DMS53 treated with DMSO at 0.1 percent for 48 hours (cell line): ENCODE data around the gene FOXG1.
A peak's percentile ranks its signal among the peaks of the same experiment; 100 is the strongest.

ENCODE experiments used
- DNase-seq: peaks from one replicate; lab custom pipeline; 2025; ENCODE audit not compliant: unreplicated experiment; lab: John Stamatoyannopoulos, UW

FOXG1 gene

DNA sequence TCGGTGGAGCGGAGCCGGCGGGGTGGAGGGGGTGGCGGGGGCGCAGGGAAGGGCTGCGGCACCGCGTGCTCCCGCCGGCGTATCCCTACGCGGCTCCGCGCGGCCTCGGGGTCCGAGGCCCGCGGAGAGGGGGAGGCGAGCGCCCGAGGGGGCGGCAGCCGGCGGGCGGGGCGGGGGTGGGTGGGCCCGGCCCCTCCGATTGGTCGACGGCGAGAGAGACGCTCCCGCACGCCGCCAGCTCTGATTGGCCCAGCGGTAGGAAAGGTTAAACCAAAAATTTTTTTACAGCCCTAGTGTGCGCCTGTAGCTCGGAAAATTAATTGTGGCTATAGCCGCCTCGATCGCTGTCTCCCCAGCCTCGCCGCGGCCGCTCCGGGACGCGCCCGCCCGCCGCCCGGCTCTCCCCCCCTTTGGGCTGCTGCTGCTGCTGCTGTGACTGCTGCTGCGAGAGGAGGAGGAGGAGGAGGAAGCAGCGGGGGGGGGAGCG, at the start of gene FOXG1:
TSS of gene FOXG1 (plus strand) at position 319 of the 487 bp plus-strand sequence. CDS start 493 bp downstream, outside the sequence.
- DNase-seq = peak; percentile 79

DNA sequence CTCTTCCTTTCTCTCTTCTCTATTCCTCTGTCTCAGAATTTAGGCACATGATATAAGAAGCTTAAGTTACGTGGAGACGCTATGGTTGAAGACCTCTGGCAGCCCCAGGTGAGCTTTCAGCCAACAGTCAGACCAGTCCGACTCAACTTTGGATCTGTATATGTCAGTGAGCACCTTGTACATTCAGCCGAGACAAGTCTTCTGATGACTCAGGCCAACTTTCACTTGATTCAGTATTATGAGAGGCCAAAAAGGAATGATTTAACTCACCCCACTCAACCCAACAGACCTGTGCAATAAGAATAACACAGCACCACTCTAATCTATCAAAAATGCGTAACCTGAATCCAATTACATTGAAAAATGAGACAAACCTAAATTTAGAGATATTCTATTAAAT, 47.5 kb upstream of the FOXG1 start:
- no peak for DNase-seq

DNA sequence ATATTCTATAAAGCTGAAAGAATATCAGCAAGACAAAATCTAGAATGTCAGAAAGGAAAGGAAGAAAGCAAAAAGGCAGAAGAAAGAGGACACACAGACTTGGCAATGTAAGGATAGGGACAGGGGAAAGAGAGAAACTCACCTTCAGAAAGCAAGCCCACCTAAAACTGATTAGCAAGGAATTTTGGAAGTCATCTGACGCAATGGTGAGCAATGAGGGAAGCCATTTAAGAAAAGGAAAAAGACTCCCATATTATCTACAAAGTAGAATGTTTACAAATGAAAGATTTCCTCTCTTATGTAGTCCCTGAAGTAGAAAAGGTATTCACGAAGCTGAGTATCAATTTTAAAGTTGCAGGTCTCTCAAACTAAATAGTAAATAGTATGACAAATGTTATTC, 35.2 kb upstream of the FOXG1 start:
- DNase-seq = no peak

DNA sequence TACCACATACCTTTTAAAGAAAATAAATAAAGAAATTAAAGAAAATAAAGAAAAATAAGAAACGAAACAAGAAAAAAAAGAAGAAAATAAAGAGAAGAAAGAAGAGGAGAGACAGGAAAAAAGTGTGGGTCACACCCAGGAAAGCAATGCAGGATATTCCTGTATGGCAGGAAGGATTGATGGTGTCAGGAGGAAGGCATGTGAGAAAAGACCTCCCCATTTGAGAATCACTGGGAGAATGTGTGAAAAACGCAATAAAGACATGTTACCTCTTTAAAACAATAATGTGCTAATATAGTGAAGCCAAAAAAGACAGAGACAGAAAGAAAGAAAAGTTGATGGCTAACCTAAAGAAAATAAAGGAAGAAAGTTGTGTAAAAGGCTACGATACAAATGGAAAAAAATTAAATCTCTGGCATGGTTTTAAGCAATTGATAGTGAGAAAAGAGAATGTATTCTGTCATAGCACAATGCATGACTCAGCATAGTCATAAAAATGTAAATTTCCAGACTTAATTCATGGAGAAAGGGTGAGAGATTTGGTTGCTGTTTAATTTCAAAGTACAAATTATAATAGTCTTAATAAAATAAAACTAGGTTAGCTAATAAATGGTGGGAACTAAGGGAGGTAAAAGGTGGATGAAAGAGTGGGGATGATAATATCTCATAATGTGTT, 24.3 kb upstream of the FOXG1 start:
- DNase-seq = no peak

DNA sequence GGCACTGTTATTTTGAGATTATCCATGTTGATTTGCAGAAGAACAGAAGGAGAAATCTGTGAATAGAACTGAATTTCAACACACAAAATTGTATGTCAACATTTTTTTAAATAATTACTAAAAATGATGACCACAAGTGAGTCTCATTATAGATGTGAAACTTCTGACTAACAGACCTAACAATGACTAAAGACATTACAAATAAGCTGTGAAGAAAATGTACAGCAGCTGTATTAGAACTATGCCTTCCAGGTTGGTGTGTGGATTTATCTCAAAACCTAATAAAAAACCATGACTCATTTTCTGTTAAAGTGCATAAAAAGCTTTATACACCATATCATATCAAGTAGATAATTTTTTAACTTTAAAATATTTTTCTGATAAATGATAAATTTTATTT, 22.5 kb upstream of the FOXG1 start:
- no peak for DNase-seq

DNA sequence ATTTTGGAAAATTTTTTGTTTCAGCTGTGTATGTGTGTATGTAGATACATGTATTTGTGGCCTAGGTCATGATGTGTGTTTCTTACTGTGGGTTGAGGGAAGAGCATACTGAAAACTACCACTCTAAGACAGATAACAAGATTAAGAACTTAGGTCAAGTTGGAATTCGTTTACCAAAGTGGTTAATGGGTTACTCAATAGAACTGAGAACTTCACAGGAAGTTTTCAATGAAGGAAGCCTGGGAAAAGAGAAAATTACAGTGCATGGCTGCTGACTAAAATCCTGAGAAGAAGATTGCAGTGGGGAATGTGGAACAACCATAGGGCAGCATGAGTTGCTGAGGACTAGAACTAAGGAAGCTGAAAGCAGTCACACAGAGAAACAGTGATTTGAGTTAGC, 21.4 kb upstream of the FOXG1 start:
- no peak for DNase-seq

DNA sequence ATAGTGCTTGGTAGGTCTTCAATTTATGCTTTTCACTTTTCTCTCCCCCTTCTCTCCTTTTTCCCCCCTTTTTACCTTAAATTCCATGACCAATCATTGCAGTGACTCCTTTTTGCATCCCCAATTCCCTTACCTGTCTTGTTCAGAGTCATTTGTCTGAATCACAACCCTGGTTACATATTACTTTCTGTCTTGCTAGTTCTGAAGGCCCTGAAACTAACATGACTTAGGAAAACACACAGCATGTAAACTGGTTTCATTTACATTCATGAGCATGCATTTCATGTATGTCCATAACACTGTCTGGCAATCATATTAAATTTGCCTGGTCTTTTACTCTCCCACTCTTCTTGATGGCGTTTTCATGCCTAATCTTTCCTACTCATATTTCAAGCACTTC, 20.3 kb upstream of the FOXG1 start:
- DNase-seq = no peak

DNA sequence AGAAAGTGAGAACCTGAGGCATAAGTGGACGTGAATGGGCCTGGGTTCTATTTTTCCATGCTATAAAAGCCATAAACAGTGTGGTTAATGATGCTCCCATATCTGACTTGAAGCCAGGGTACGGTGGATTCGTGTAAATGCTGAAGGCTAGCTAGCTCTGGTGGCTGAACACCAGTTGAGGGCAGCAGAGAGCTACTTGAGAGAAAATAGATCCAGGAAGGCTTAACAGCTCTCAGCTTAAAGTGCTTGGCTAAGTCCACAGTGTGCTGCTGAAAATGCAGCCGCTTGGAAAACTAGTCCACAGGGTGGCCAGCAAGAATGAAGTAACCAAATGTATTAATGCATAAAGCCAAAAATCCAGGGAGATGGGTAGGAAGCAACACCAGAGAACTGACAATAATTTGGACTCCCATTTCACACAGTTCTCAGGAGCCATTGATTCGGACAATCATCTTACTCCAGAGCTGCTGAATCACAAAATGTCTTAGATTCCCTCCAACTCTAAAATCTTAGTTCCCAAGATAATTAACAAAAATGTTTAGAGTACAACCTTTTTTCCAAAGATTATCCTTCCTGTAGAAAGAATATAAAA, 15.0 kb upstream of the FOXG1 start:
- peak; percentile 72 for DNase-seq

DNA sequence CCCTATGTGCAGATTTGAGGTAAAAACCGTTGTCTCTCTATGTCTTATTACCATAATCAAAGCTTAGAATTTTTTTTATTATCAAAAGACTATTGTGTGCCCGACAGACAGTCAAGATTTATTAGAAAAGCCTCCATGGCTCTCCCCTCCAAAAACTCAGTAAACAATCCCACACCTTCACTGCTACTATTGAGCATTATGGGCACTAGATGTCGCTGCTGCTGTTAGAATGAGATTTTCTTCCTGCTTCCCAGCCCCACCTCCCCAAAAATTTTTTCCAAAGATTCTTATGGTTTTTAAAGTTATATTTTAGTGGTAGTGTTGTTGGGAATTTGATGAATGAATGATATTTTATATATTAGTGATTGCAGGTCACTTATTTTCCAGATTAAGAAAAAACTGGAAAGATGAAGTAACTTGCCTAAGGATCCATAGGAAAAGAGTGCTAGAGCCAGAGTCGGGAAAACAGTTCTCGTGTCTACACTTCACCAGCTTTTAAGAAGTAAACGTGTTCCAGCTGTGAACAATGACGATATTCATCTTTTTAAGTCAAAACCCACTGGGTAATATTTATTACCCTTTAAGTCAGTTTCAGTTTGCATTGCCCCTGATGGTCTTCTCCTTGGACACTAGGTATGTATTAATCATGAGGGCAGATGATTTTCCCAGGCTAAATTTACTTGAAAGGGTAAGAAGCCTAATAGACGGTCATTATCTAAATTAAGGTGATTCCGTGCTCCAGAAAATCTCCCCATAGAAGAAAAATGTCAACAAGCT, 12.2 kb upstream of the FOXG1 start:
- peak; percentile 46 for DNase-seq

DNA sequence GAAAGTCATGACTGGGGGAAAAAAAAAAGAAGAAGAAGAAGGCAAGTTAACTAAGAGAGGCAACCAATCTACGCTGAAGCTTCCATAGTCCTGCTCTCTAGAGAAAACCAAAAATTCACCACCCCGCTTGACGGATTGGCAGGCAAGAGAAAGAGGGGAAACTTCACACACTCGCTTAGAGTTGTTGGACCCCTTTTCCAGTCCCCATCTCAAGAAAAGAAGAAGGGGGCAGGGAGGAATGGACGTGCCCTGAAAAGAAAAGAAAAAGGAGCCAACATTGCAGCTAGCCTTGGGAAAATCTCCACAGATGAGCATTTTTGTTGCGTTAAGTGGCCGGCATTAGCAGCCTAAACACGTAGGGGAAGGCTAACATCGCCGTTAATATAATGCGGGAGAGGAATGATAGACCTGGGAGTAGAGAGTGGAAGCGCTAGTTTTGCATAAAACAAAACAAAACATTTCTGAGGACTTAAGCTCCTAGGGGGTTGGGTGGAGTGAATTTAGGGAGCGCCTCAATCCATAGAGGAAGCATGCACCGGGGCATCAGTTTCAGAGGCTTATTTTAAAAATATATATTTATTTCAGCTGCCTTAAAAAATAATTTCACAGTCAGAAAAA, 11.3 kb upstream of the FOXG1 start:
- no peak for DNase-seq

DNA sequence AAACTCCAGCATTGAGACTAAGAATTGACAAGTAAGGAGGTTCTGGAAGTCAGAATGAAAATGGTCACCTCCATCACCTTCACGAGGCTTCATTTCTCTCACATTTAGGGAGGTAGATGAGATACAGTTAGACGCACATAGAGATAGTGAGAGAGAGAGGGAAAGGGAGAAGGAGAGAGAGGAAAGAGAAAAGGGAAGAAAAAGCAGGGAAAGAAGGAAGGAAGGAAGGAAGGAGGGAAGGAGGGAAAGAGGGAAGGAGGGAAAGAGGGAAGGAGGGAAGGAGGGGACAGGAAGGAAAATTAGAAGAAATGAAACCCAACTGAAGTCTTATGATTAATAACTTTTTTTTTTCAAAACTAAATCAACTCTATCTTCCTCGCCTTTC, 10.7 kb upstream of the FOXG1 start:
- no peak for DNase-seq

DNA sequence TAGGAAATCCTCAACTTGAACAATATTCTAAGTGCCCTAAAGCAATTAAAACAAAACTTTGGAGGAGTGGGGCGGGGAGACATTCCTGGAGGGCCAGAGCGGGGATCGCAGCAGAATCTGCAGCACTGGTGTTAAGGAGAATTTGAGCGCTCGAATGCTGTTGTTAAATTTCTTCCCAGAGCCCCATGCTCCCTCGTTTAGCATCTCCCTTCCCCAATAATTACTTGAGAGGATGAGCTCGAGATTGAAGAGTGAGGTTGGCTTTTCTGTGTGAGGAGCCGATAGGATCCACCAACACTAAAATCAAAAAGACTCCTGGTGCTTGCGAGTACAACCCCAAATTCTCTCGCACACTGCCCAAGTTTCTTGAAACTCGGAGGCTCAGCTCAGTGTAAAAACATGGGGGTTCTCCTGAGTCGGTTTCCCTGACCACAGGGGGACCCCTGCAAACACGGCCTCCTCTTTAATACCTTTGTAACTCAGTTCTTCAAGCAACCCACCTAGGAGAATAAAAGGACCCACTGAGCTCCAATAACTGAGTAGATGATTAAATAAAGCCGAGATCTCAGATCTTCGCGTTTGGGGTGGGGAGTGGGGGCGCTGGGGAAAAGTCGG, 10.2 kb upstream of the FOXG1 start:
- no peak for DNase-seq

DNA sequence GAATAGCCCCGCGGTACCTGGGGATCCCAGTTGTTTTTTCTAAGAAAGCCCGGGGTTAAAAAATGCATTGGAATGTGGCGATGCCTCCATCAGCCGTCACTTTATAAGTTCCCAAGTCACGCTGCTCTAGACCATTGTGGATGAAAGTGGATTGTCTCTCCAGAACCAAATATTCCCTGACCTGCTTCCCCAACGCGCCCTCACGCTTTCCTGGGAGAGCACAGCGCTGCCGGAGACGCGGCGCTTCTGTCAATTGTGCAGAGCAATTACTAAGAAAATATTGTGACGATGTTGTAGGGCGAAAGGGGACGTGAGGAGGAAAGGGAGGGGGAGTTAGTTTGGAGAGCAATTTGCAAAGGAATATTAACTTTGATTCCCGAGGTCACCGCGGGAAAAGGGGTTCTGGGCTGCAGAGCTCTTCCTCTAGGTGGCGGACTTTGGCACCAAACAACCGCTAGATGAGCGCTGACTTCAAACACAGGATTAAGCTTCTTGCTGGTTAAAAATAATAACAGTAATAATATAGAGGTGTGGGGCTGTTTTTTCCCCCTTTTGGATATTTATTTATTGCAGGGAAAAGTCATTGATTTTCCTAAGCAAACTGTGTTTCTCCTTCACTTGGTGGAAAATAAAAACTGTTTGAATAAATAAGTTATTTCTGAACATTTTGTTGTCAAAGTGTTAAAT, 9.6 kb upstream of the FOXG1 start:
- no peak for DNase-seq

DNA sequence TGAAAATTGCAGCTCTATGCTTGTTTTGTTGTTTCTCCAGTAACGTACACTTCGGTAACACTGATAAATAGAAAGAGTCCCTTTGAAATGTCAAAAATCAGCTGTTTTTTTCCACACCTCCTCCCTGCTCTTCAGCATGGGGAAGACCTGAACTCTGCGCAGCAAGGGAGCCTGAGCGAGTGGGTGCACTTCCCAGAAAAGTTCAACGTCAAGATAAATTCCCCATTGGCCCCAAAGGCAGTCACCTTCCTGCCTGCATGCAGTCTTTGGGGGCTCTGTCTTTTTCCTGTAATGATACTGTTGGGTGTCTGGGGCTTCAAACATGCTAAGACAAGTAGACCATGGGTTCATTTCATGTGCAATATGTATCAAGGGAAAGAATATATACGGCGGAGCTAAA, 8.8 kb upstream of the FOXG1 start:
- DNase-seq = no peak

DNA sequence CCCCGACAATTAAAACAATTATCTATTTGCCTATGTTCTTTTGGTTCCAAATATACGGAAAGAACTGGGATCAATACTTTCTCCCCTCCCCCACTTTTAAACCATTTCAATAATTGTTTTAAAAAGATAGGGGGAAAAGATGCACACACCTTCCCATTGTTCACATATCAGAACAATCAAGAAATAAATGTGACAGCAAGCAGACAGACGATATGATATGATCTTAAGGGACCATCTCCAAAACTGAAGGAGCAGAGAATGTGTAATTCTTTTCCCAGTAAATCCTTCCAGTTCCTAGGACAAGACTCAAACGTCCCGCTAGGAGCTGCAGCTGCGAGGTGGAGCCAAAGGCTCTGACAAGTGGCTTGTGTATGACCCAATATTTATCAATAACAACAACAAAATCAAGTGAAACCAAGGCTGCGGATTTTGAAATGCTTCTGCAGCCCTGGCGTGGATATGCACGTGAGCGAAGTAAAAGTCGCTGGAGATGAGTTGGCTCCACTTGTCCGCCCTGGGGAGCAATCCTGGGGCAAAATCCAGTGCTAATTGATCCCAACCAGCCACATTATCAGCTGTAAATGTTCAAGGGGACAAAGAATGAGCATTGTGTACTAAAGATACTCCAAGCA, 8.2 kb upstream of the FOXG1 start:
- DNase-seq = no peak

DNA sequence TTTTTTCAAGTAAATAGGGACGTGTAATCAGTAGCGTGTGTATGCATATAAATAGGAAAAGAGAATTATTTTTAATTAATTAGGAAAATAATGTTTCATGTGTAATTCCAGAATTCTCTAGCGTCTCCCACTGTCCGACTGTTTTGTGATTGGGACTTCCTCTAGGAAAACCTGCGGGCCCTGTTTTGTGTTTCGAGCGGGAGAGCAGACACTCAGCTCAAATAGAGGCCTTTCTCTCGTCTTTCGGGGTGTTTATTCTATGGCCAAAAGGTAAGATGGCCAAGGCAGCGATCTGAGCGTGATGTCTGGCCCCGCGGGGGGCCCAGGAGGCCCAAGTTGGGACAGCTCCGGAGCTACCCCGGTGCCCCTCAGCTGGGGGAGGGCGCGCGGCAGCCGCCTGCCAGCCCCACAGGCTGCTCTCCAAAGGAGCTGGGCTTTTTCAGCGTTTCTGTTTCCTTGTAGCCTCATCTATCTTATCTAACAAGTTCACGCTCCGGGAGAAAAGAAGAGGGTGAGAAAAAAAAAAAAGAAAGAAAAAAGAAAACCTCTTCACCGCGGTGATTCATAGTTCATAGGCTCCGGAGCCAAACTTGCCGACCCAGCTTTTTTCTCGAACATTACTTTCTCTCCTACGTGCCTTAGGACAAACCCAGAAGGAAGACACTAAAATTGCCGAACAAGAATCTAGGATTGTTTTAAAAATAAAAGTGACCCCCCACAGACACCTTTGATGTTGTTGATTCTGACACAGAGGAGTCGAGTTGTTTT, 7.5 kb upstream of the FOXG1 start:
- no peak for DNase-seq

DNA sequence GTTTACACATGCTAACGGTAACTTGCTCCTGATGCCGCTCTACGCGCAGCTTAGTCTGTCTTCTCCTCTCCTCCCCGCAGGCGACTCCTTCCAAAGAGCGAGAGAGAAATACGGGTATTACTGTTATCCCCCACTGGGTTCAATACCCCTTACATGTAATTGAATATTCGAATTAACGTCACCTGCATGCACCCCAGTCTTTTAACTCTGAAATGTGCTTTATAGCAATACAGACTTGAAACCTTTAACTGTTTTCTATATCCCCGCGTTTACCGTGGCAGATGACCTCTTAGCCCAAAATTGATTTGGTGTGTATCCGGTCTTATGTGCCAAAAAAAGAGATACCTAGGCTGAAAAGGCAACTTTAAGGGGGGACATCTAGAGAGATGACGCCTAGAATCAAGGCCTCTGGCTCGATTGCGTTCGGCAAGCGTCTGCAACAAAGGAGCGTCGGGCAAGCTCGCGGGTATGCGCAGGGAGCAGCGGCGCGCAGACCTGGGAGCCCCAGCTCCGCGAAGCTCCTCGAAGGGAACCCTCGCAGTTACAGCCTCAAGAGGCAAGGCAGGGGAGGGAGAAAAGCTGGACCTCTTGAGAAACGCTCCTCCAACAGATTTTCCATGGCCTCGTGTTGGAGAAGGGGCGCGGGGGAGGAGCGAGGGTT, 6.8 kb upstream of the FOXG1 start:
- DNase-seq = no peak

DNA sequence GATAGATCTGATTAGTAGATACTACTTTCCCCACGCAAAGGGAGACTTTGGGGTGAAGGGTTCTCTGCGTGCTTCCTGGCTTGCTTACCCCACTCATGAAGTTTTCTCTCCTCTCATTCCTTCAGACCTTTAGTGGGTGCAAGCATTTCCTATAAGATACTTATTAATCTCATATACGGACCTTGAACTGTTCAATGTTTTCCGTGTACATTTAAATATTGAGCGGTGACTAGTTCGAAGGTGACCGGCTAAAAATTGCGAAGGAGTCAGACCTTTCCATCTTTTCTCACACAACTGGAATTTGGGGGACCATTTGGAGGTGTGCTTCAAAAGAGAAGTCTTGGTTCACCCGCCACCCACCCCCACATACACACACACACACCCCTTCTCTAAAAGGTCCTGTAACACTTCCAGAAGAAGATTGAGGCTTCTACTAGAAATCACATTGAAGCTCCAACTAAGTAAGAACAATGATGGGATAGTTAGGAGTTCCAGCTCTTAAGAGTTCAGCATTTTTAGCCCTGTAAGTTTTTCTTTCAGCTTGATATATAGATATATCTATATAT, 6.1 kb upstream of the FOXG1 start:
- no peak for DNase-seq
